ENCODE results near the gene AVL9.

GRCh38 chr7:32592701-32593100 lies 97.4 kb downstream of the AVL9 start:
- no peak for TF ChIP-seq CTCF (conservative IDR thresholded peaks at IDR 0.05 in 1 of 2, IDR thresholded peaks at IDR 0.05 in 1 of 2; ENCODE audit: extremely low read depth in 1 of 2, insufficient read depth in 1 of 2, low read depth in 1 of 2, low read length in 2 of 2)
- TF ChIP-seq EZH2 (IDR thresholded peaks at IDR 0.05; ENCODE audit: borderline replicate concordance, low read length): no peak

Measured in mammary epithelial cell (primary cell).